Measurements from ENCODE around the gene MRPL52. TPM values are rescaled to one million over a fixed set of nuclear protein-coding genes. Genes with fewer than 3 reads are reported as not detected.
A peak's percentile ranks its signal among the peaks of the same experiment; 100 is the strongest.
"Not testable (repeated sequence)": the region's sequence is repeated elsewhere in the genome, so short reads cannot be mapped to it uniquely, and the experiment has no call there.

Gene MRPL52
- total and polyA plus RNA-seq, 12 donors = 58.3 to 390 (median 111) TPM

DNA sequence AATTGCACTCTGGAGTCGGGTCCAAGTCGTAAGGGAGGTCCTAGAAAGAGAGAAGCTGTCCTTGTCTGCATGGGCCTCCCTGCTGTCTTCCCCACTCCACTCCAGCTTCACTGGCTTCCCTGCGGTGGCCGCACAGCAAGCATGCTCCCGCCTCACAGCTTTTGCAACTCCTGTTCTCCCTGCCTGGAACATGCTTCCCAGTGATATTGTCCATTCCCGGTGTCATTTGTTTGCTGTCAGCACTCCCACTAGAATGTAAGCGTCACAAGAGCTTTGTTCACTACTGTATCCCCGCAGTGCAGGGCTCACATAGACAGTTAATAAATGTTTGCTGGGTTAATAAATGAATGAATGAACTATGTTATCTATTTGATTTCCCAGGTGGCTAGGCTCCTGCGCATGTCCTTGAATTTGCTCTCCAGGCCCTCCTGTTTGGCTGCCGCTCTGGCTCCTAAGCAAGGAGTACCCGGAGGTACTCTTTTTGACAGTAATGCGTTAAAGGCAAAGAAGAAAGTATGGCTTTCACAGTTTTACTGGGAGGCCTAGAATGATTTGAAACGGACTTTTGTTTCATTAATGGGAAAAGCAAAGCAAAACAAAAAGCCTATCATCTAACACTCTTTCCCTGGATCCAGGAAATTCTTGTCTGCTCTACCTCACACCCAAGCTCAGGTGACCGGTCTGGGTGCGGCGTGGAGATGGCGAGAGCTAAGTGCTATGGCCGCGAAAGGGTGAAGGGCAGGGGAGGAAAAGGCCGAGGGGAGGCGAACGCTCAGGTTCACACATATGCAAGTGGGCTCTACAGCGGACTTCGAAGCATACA lies 8.3 kb upstream of the MRPL52 start:
- Histone ChIP-seq H3K36me3 (replicated peaks in 1 of 2) (no peaks in the 10 kb centered on the region), H3K27ac (no peak overlapping the region), H3K27me3 (no peaks in the 10 kb centered on the region), H3K9me3 (replicated peaks in 1 of 3) (no peaks in the 10 kb centered on the region), H3K4me1 (replicated peaks in 1 of 2) (peaks cover 0 to 26% of the 10 kb centered on the region in 2 donors), H3K4me3 (no peak overlapping the region)
- 80 to 90% (median 85%) methylated on average over 24 of the region's 24 CpGs for WGBS, 4 donors
- DNase-seq = no peak
- intact Hi-C loops (cut with DNase I) = loop anchor here (5.0 to 10.0 kb wide), 2 partner anchors 36 to 267 kb away; no protein-coding TSS in a partner anchor
- TF ChIP-seq POLR2A (IDR thresholded peaks at IDR 0.05) = no peak
- TF ChIP-seq, protein P1, sequence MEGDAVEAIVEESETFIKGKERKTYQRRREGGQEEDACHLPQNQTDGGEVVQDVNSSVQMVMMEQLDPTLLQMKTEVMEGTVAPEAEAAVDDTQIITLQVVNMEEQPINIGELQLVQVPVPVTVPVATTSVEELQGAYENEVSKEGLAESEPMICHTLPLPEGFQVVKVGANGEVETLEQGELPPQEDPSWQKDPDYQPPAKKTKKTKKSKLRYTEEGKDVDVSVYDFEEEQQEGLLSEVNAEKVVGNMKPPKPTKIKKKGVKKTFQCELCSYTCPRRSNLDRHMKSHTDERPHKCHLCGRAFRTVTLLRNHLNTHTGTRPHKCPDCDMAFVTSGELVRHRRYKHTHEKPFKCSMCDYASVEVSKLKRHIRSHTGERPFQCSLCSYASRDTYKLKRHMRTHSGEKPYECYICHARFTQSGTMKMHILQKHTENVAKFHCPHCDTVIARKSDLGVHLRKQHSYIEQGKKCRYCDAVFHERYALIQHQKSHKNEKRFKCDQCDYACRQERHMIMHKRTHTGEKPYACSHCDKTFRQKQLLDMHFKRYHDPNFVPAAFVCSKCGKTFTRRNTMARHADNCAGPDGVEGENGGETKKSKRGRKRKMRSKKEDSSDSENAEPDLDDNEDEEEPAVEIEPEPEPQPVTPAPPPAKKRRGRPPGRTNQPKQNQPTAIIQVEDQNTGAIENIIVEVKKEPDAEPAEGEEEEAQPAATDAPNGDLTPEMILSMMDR (IDR thresholded peaks at IDR 0.05) = no peak

DNA sequence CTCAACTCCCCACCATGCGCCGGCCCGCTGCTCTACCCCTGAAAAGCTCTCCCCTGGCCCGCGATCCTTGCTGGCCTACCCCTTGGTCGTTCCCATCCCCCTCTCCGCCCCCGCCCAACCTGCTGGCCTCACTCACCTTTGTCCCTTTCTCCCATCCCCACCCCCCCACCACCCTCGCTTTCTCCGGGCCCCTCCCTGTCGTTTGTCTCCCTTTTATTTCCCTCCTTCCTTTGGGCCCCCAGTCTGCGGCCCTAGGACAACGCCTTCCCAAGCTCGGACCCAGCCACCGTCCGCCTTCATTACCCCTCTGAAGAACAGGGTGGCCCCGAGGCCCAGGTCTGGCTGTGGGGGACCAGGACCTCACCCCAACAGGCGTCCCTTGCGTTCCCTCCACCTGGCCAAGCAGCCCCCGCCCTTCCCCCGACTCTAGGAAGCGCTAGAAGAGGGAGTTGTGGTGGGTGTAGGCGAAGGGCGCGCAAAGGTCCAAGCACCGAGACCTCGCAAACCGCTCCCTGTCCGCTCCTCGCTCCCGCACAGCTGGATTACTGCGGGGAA lies 7.6 kb upstream of the MRPL52 start:
- Histone ChIP-seq H3K4me3 (peak overlapping the region in 1 of 4 donors; percentile 42), H3K4me1 (replicated peaks in 1 of 2) (peaks cover 0 to 26% of the 10 kb centered on the region in 2 donors), H3K27me3 (no peaks in the 10 kb centered on the region), H3K36me3 (replicated peaks in 1 of 2) (no peaks in the 10 kb centered on the region), H3K9me3 (replicated peaks in 1 of 3) (no peaks in the 10 kb centered on the region), H3K27ac (peak overlapping the region in 1 of 5 donors; percentile 18)
- intact Hi-C loops (cut with DNase I) = loop anchor here (5.0 to 10.0 kb wide), 2 partner anchors 35 to 267 kb away; no protein-coding TSS in a partner anchor
- TF ChIP-seq, protein P1 (IDR thresholded peaks at IDR 0.05) = no peak
- TF ChIP-seq POLR2A (IDR thresholded peaks at IDR 0.05) = no peak
- no peak for DNase-seq
- 56 to 74% (median 64%) methylated on average over 17 to 32 of the region's 32 CpGs for WGBS, 4 donors

DNA sequence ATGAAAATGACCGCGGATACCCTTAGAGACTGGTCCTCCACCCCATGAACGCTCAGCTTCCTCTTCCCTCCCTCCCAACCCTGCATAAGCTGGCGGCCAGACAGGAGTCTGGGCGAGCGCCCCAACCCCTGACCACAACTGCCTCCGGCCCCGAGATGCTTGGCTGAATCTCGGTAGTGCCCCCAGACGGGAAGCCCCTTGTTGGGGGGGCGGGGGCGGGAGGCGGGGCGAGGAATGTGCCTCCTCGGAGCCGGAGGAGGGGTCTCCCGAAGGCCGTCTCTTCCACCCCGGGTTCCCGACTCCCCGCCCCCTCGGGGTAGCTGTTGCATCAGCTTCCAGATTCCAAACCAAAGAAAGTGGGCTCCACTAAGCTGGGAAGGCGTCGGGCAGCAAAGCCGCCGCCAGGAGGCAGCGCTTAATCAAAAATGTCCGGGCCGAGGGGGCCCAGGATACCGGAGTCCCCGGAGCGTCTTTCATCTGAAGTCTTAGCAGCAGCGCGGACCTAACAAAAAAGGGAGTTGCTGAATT lies 7.1 kb upstream of the MRPL52 start:
- no peaks in the 10 kb centered on the region for H3K36me3 ChIP-seq (replicated peaks in 1 of 2)
- H3K4me1 ChIP-seq (replicated peaks in 1 of 2) = peaks cover 0 to 26% of the 10 kb centered on the region in 2 donors
- peak overlapping the region in 1 of 5 donors; percentile 18 for H3K27ac ChIP-seq
- H3K9me3 ChIP-seq (replicated peaks in 1 of 3) = no peaks in the 10 kb centered on the region
- TF ChIP-seq POLR2A (IDR thresholded peaks at IDR 0.05) = no peak
- TF ChIP-seq, protein P1 (IDR thresholded peaks at IDR 0.05) = peak; percentile 59 to 80 (median 76)
- DNase-seq = peak; percentile 66 to 81 (median 71)
- WGBS, 4 donors = 0 to 2% (median 1%) methylated on average over 8 to 34 of the region's 34 CpGs
- peak overlapping the region in 1 of 4 donors; percentile 42 for H3K4me3 ChIP-seq
- no peaks in the 10 kb centered on the region for H3K27me3 ChIP-seq
- intact Hi-C loops (cut with DNase I) = loop anchor here (5.0 to 10.0 kb wide), 2 partner anchors 35 to 268 kb away; no protein-coding TSS in a partner anchor

DNA sequence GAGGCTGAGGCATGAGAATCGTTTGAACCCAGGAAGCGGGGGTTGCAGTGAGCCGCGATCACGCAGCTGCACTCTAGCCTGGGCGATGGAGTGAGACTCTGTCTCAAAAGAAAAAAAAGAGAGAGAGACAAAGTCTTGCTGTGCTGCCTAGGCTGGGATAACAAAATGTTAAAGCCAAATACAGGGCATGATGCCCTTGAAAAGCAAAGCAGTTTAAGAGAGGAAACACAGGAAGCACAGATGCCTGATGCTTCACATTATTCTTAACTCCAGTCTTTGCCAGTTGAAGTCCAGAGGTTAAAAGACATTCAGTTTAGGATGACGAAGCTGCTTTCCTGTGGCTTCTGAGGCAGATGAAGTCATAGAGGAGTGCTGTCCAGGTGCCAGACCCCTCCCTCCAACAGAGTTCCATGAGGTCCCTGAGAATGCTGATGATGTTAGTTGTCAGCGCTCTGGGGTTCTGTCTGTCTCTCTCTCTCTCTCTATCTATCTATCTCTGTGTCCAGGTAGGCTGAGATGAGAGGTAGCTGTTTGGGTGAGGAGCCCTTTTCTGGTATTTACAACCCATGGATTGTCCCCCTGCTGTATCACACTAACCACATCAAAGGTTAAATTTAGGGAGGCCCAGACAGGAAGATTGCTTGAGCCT lies 4.9 kb upstream of the MRPL52 start:
- WGBS, 4 donors = 38 to 52% (median 51%) methylated on average over 8 of the region's 8 CpGs
- H3K27ac ChIP-seq = no peak overlapping the region
- no peak for DNase-seq

DNA sequence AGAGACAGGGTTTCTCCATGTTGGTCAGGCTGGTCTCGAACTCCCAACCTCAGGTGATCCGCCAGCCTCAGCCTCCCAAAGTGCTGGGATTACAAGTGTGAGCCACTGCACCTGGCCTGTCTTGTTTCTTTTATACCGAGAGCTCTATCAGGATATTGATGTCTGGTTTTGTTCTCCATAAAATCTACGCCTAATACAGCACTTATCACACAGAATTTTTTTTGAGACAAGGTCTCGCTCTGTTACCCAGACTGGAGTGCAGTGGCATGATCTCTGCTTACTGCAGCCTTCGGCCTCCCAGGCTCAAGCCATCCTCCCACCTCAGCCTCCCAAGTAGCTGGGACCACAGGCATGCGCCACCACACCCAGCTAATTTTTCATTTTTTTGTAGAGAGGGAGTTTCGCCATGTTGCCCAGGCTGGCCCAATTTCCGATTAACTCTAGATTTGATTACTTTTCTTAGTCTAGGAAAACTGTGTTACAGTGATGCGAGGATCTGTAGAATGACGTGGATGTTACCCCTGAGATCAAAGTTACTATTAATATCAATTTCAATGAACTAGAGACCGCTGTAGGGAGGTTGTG lies 519 bp upstream of the MRPL52 start:
- 76 to 79% (median 77%) methylated on average over 12 of the region's 12 CpGs for WGBS, 4 donors
- peak overlapping the region in 4 of 5 donors; percentile 34 to 85 (median 57) for H3K27ac ChIP-seq
- H3K9me3 ChIP-seq (replicated peaks in 1 of 3); DNase-seq; H3K4me1 ChIP-seq (replicated peaks in 1 of 2); H3K36me3 ChIP-seq (replicated peaks in 1 of 2); H3K27me3 ChIP-seq: not testable (repeated sequence)
- intact Hi-C loops (cut with DNase I) = loop anchor here in 1 of 2 donors (10.0 kb wide), 1 partner anchor 274 kb away; no protein-coding TSS in a partner anchor
- peak overlapping the region in 1 of 4 donors; percentile 92 for H3K4me3 ChIP-seq

More for the DNA sequence above, 4.9 kb upstream of the MRPL52 start:
- Histone ChIP-seq H3K27me3 (no peaks in the 10 kb centered on the region), H3K36me3 (replicated peaks in 1 of 2) (no peaks in the 10 kb centered on the region), H3K9me3 (replicated peaks in 1 of 3) (no peaks in the 10 kb centered on the region), H3K4me1 (replicated peaks in 1 of 2) (peaks cover 0 to 15% of the 10 kb centered on the region in 2 donors), H3K4me3 (no peak overlapping the region)
- intact Hi-C loops (cut with DNase I) = loop anchor here (5.0 to 10.0 kb wide), 2 partner anchors 32 to 270 kb away; no protein-coding TSS in a partner anchor
- TF ChIP-seq, protein P1 (IDR thresholded peaks at IDR 0.05) = no peak
- no peak for TF ChIP-seq POLR2A (IDR thresholded peaks at IDR 0.05)

Measured in adrenal gland (tissue), 12 donors.